Central memory CD8-positive, alpha-beta T cell (primary cell): ENCODE measurements around the gene BLTP3A.

Source experiments
- ATAC-seq: fragments of 150-1000 bp; cut with Tn5 transposase; replicated peaks from 2 replicates; pipeline ENCODE4 v1.10.0; 2022; ENCODE audit warnings: mild to moderate bottlenecking, moderate FRiP score, moderate number of reproducible peaks; ENCODE audit not compliant: poor library complexity, severe bottlenecking; ENCODE audit errors: extremely low read depth
- DNase-seq, 2 donors: peaks; one replicate each; pipeline ENCODE4 v3.0.0; 2021; ENCODE audit warnings: low spot score in 2 of 2
- H3K27ac Mint-ChIP-seq: one replicate; pipeline ENCODE4 v1.8.0; 2022; ENCODE audit warnings: low read depth, mild to moderate bottlenecking, moderate library complexity, mixed read lengths
- H3K27me3 Mint-ChIP-seq: one replicate; pipeline ENCODE4 v1.8.0; 2022; ENCODE audit warnings: mixed read lengths
- H3K36me3 Mint-ChIP-seq: one replicate; pipeline ENCODE4 v1.8.0; 2022; ENCODE audit warnings: mild to moderate bottlenecking, moderate library complexity, mixed read lengths; ENCODE audit not compliant: insufficient read depth
- H3K4me1 Mint-ChIP-seq: one replicate; pipeline ENCODE4 v1.8.0; 2022; ENCODE audit warnings: mixed read lengths
- H3K4me3 Mint-ChIP-seq: one replicate; pipeline ENCODE4 v1.8.0; 2022; ENCODE audit warnings: mild to moderate bottlenecking, moderate library complexity, mixed read lengths
- H3K9me3 Mint-ChIP-seq: one replicate; pipeline ENCODE4 v1.8.0; 2022; ENCODE audit warnings: mixed read lengths

The BLTP3A gene

DNA sequence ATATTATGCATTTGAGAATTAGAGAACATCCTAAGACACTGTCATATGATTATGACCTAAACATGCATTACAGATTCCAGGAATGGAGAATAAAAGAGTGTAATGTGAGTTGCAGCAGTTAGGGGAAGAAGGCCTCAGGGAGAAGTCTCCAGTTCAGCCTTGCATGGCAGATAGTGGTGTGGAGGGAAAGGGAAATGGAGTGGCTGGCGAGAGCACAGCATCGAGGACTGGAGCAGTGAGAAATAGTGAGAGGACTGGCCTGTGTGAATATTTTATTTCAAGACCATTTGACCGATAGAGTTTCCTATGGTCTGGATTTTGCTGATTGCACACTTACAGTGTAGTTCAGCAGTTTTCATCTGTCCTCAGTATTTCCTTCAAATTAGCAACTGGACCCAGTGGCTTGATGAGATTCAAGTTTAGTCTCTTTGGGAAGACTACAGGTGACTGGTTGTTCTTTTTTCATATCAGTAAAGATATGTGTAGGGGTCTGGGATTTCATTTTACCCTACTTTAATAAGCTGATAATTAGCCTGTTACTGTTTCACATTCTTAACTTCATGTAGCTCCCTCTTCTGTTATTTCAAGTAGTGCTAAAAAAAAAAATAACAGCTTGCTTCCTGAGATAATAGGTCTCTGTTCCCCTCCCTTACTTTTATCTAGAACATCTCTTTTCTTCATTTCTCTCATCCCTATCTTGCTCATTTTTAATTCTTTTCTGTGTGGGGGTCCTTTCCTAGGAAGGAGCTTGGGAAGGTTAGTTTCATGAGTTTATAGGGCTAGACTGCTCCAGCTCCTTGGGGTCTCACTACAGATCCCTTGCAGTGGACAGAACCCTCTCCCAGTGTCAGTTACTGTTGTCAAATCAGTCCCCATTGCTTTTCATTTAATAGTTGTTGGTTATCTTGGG is 27.9 kb downstream of the BLTP3A start:
- Mint-ChIP-seq H3K4me3 (no peak overlapping the region), H3K27ac (peak overlapping the region; percentile 22), H3K9me3 (no peaks in the 10 kb centered on the region), H3K36me3 (peaks cover 20% of the 10 kb centered on the region), H3K4me1 (peaks cover 19% of the 10 kb centered on the region), H3K27me3 (no peaks in the 10 kb centered on the region)
- no peak for ATAC-seq
- no peak for DNase-seq

DNA sequence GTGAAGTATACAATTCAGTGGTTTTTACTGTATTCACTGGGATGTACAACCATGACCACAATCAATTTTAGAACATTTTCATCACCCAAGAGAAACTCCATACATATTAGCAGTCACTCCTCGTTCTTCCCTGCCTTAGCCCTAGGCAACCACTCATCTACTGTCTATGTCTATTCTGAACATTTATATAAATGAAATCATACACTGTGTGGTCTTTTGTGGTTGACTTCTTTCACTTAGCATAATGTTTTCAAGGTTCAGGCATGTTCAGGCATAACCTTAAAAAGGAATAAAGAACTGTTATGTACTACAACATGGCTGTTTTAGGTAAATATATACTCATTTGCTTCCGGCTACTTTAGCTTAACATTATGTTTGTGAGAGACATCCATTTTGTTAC is 37.3 kb downstream of the BLTP3A start:
- DNase-seq (no peak), ATAC-seq (no peak)
- Mint-ChIP-seq H3K9me3 (no peaks in the 10 kb centered on the region), H3K4me3 (no peak overlapping the region), H3K36me3 (peaks cover 46% of the 10 kb centered on the region), H3K27ac (peak overlapping the region; percentile 26), H3K4me1 (no peaks in the 10 kb centered on the region), H3K27me3 (no peaks in the 10 kb centered on the region)

DNA sequence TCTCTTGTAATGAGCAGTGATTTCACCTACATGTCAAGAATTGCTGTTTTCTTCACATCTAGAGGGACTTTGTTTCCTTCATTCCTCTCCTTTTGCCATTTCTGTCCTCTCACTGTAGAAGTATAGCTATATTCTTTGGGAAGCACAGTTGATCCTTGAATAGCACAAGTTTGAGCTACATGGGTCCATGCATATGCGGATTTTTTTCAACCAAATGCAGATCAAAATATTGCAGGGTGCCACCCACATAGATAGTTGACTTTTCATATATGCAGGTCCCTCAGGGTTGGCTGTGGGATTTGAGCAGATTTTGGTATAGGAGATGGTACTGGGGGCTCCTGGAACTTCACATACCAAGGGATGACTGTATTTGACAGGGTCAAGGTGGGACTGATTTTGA is 41.1 kb downstream of the BLTP3A start:
- peaks cover 38% of the 10 kb centered on the region for H3K36me3 Mint-ChIP-seq
- DNase-seq, result no peak
- ATAC-seq, result no peak
- H3K4me3 Mint-ChIP-seq, result no peak overlapping the region
- H3K4me1 Mint-ChIP-seq, result peaks cover under 1% of the 10 kb centered on the region
- H3K27me3 Mint-ChIP-seq, result no peaks in the 10 kb centered on the region
- no peak overlapping the region for H3K27ac Mint-ChIP-seq
- no peaks in the 10 kb centered on the region for H3K9me3 Mint-ChIP-seq

DNA sequence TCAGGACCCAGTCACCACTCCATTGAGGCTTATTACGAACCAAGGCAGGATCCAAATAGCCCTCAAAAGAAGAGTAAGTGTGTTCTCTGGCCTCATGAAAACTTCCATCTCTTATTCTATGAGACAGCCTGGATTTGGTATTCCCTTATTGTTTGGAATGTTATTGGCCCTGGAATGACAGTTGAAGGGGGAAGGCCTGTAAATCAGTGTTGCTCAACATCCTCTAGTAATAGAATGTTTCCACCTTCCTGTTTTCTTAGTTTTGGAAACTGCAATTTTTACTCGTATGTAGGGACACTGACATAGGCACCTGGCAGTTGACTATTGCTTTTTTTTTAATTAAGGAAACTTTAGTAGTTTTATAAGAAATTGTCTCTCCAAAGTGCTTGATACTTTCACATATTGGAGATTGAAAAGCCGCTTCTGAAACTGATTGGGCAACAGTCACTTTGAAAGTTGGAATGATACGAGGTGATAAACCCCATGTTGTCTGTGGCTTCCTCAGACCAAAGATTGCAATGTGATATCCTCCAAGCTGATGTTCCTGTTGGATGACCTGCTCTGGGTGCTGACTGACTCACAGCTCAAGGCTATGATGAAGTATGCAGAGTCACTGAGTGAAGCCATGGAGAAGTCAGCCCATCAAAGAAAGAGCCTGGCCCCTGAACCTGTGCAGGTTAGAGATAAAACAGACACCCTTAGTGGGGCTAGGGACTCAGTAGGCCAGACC is 43.1 kb downstream of the BLTP3A start:
- H3K9me3 Mint-ChIP-seq, result no peaks in the 10 kb centered on the region
- H3K4me1 Mint-ChIP-seq, result peaks cover 5% of the 10 kb centered on the region
- no peak for ATAC-seq
- no peak overlapping the region for H3K27ac Mint-ChIP-seq
- H3K4me3 Mint-ChIP-seq, result no peak overlapping the region
- peaks cover 29% of the 10 kb centered on the region for H3K36me3 Mint-ChIP-seq
- DNase-seq, result no peak
- H3K27me3 Mint-ChIP-seq, result no peaks in the 10 kb centered on the region

DNA sequence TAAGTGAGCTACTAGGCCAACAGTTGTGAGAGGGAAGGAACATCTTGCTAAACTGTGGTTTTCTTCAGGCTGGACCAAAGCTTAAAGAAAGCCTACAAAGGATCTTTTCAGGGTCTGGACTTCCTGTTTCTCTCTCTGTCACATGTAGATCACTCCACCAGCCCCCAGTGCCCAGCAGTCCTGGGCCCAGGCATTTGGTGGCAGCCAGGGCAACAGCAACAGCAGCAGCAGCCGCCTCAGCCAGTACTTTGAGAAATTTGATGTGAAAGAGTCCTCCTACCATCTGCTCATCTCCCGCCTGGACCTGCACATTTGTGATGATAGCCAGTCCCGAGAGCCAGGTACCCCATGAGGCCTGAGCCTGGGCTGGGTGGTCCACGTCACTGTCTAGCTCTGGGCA is 44.1 kb downstream of the BLTP3A start:
- H3K27me3 Mint-ChIP-seq, result no peaks in the 10 kb centered on the region
- H3K9me3 Mint-ChIP-seq, result no peaks in the 10 kb centered on the region
- H3K27ac Mint-ChIP-seq, result no peak overlapping the region
- H3K4me3 Mint-ChIP-seq, result no peak overlapping the region
- ATAC-seq, result no peak
- H3K36me3 Mint-ChIP-seq, result peaks cover 24% of the 10 kb centered on the region
- DNase-seq, result no peak
- H3K4me1 Mint-ChIP-seq, result peaks cover 5% of the 10 kb centered on the region

DNA sequence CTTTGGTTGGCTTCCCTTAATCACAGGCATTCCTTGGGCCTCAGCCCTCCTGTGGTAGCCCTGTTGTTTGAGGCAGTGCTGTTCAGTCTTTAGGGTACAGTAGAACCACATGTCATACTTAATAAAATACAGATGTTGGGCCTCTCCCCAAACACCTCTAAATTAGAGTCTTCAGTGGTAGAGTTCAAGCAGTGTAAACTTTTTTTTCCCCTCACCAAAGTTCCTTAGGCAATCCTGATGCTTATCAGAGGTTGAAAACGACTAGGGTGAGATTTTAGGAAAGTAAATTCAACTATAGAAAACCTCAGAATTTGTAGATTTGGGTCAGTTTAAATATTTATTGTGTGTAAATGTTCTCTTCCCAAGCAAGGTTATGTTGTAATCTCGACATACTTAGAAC is 44.6 kb downstream of the BLTP3A start:
- Mint-ChIP-seq H3K27me3 (no peaks in the 10 kb centered on the region), H3K4me1 (peaks cover 5% of the 10 kb centered on the region), H3K27ac (no peak overlapping the region), H3K36me3 (peaks cover 24% of the 10 kb centered on the region), H3K4me3 (no peak overlapping the region), H3K9me3 (no peaks in the 10 kb centered on the region)
- ATAC-seq, result no peak
- DNase-seq, result no peak

DNA sequence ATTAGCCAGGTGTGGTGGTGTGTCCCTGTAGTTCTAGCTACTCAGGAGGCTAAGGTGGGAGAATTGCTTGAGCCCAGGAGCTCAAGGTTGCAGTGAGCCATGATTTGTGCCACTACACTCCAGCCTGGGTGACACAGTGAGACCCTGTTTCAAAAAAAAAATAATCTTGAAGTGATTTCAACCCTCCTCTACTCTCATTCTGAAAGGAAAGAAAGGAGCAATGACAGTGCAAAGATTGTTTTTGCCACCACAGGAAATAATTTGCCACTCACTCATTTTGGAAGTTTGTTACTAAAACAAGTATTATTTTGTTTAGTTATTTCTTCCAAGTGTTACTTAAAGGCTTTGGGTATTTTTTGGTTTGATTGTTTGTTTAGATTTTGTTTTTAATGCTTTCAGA is 45.6 kb downstream of the BLTP3A start:
- DNase-seq (no peak), ATAC-seq (no peak)
- H3K4me1 Mint-ChIP-seq, result peaks cover 5% of the 10 kb centered on the region
- H3K27me3 Mint-ChIP-seq, result no peaks in the 10 kb centered on the region
- peaks cover 21% of the 10 kb centered on the region for H3K36me3 Mint-ChIP-seq
- H3K4me3 Mint-ChIP-seq, result no peak overlapping the region
- no peaks in the 10 kb centered on the region for H3K9me3 Mint-ChIP-seq
- no peak overlapping the region for H3K27ac Mint-ChIP-seq

DNA sequence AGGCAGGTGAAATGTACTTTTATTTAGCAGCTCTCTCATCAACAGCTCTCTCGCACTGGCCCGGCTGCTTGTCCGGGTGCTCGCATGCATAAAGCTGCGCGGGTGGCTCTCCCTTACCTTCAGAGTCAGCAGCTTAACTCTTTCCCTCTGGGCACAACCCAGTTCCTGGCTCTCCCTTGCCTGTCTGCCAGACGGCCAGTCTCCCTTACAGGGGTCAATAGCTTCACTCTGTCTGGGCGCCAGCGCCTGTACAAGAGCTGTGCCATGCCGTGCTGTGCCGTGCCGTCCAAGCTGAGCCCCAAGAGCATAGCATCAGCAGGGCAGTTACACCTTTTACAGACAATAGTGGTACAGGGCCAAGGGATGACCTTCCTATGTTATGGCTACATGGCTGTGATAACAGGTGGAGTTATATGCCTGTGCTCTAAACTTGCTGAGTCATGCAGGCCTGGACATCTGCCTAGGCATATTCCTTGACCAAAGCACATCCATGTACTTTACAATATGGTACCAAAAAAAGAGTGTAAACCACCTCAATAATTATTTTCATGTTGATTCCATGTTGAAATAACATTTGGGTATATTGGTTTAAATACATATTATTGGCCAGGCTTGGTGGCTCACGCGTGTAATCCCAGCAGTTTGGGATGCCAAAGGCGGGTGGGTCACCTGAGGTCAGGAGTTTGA is 47.9 kb downstream of the BLTP3A start:
- peaks cover 12% of the 10 kb centered on the region for H3K36me3 Mint-ChIP-seq

More for the DNA sequence above, 47.9 kb downstream of the BLTP3A start:
- Mint-ChIP-seq H3K27me3 (no peaks in the 10 kb centered on the region), H3K9me3 (no peaks in the 10 kb centered on the region), H3K4me3 (no peak overlapping the region), H3K4me1 (peaks cover 5% of the 10 kb centered on the region), H3K27ac (no peak overlapping the region)
- no peak for ATAC-seq
- no peak for DNase-seq
